ENCODE results near the gene MOSPD3.
A peak's percentile ranks its signal among the peaks of the same experiment; 100 is the strongest.
"Not testable (repeated sequence)": the region's sequence is repeated elsewhere in the genome, so short reads cannot be mapped to it uniquely, and the experiment has no call there.

Gene MOSPD3, protein sequence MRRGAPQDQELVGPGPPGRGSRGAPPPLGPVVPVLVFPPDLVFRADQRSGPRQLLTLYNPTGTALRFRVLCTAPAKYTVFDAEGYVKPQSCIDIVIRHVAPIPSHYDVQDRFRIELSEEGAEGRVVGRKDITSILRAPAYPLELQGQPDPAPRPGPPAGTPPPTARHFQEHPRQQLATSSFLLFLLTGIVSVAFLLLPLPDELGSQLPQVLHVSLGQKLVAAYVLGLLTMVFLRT

GRCh38 chr7:100611983-100612729, at the start of gene MOSPD3:
MOSPD3 (plus strand) TSS chr7:100612540; CDS start chr7:100612792, 252 bp downstream.
- peak; percentile 93 for FAIRE-seq
- TF ChIP-seq, protein P1, sequence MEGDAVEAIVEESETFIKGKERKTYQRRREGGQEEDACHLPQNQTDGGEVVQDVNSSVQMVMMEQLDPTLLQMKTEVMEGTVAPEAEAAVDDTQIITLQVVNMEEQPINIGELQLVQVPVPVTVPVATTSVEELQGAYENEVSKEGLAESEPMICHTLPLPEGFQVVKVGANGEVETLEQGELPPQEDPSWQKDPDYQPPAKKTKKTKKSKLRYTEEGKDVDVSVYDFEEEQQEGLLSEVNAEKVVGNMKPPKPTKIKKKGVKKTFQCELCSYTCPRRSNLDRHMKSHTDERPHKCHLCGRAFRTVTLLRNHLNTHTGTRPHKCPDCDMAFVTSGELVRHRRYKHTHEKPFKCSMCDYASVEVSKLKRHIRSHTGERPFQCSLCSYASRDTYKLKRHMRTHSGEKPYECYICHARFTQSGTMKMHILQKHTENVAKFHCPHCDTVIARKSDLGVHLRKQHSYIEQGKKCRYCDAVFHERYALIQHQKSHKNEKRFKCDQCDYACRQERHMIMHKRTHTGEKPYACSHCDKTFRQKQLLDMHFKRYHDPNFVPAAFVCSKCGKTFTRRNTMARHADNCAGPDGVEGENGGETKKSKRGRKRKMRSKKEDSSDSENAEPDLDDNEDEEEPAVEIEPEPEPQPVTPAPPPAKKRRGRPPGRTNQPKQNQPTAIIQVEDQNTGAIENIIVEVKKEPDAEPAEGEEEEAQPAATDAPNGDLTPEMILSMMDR (IDR thresholded peaks at IDR 0.05; ENCODE audit: insufficient read depth, missing control alignments), result no peak
- peak; percentile 99 for DNase-seq (ENCODE audit: insufficient read length, low spot score)

- DNase-seq (ENCODE audit: insufficient read length, low spot score) (no peak), FAIRE-seq (no peak)
- TF ChIP-seq, protein P1 (IDR thresholded peaks at IDR 0.05; ENCODE audit: insufficient read depth, missing control alignments), result no peak
These were observed 49.2 kb upstream of the MOSPD3 start for GRCh38 chr7:100563100-100563564.

GRCh38 chr7:100563809-100564400, 48.4 kb upstream of the MOSPD3 start:
- TF ChIP-seq, protein P1 (IDR thresholded peaks at IDR 0.05; ENCODE audit: insufficient read depth, missing control alignments), result peak; percentile 77
- peak; percentile 97 for DNase-seq (ENCODE audit: insufficient read length, low spot score)
- no peak for FAIRE-seq

- DNase-seq (ENCODE audit: insufficient read length, low spot score); FAIRE-seq: not testable (repeated sequence)
These were observed 47.9 kb upstream of the MOSPD3 start for GRCh38 chr7:100564405-100564804.

DNA sequence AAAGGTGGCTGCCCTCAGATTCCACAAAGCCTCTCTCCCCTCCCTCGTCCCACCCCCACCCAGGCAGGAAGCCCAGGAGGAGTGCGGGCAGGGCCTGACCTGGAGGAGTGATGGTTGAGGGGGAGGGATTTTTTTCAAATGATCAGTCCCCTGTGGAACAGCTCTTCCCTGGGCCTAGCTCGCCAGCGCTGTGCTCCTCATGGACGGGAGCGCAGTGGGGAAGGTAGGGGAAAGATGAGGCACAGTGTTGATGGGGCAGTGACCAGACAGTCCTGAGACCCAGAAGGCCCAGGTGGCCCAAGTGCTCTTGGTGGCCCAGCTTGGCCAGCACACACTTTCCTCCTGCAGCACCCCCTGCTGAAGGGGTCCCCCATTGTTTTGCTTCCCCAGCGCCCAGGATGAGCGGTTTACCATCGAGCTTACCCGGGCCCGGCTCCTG, 47.2 kb upstream of the MOSPD3 start:
- FAIRE-seq, result no peak
- no peak for DNase-seq (ENCODE audit: insufficient read length, low spot score)
- TF ChIP-seq, protein P1 (IDR thresholded peaks at IDR 0.05; ENCODE audit: insufficient read depth, missing control alignments), result no peak

GRCh38 chr7:100566018-100566531, 46.3 kb upstream of the MOSPD3 start:
- no peak for DNase-seq (ENCODE audit: insufficient read length, low spot score)
- FAIRE-seq, result no peak
- TF ChIP-seq, protein P1 (IDR thresholded peaks at IDR 0.05; ENCODE audit: insufficient read depth, missing control alignments), result no peak

GRCh38 chr7:100567031-100567730, 45.2 kb upstream of the MOSPD3 start:
- no peak for FAIRE-seq
- TF ChIP-seq, protein P1 (IDR thresholded peaks at IDR 0.05; ENCODE audit: insufficient read depth, missing control alignments), result no peak
- no peak for DNase-seq (ENCODE audit: insufficient read length, low spot score)
